NOMO-1 (cell line): Measurements from ENCODE around the gene COG1.

Experiments
- DNase-seq, 2 experiments: peaks; one replicate each; lab custom pipeline; 2025; ENCODE audit not compliant: unreplicated experiment in 2 of 2; lab: John Stamatoyannopoulos, UW

The COG1 gene

GRCh38 chr17:73196500-73196899 lies 3.6 kb downstream of the COG1 start:
- DNase-seq = no peak

GRCh38 chr17:73197161-73197560 lies 4.3 kb downstream of the COG1 start:
- DNase-seq = no peak

GRCh38 chr17:73198201-73198929 lies 5.5 kb downstream of the COG1 start:
- no peak for DNase-seq

GRCh38 chr17:73198930-73199260 lies 6.0 kb downstream of the COG1 start:
- DNase-seq = no peak

- no peak for DNase-seq
Measured at GRCh38 chr17:73199751-73200317, 7.0 kb downstream of the COG1 start.

- no peak for DNase-seq
Measured at GRCh38 chr17:73200476-73200875, 7.6 kb downstream of the COG1 start.

GRCh38 chr17:73201215-73202069 lies 8.6 kb downstream of the COG1 start:
- DNase-seq = no peak

- DNase-seq = no peak
Measured at GRCh38 chr17:73203135-73203787, 10.4 kb downstream of the COG1 start.

- DNase-seq = no peak
Measured at GRCh38 chr17:73203788-73204479, 11.1 kb downstream of the COG1 start.

GRCh38 chr17:73205459-73205961 lies 12.7 kb downstream of the COG1 start:
- no peak for DNase-seq

GRCh38 chr17:73208139-73208827 lies 15.4 kb downstream of the COG1 start:
- no peak for DNase-seq

GRCh38 chr17:73209436-73209835 lies 16.6 kb downstream of the COG1 start:
- DNase-seq = no peak

GRCh38 chr17:73210002-73210678 lies 17.3 kb downstream of the COG1 start:
- no peak for DNase-seq

GRCh38 chr17:73211745-73212144 lies 18.9 kb downstream of the COG1 start:
- DNase-seq = no peak

- DNase-seq = no peak
Measured at GRCh38 chr17:73214008-73214407, 21.2 kb downstream of the COG1 start.

- DNase-seq = no peak
Measured at GRCh38 chr17:73214851-73215250, 22.0 kb downstream of the COG1 start.

- DNase-seq = no peak
Measured at GRCh38 chr17:73215447-73215846, 22.6 kb downstream of the COG1 start.

- no peak for DNase-seq
Measured at GRCh38 chr17:73223626-73224230, 30.9 kb downstream of the COG1 start.

GRCh38 chr17:73224237-73224636 lies 31.4 kb downstream of the COG1 start:
- DNase-seq = no peak
